ENCODE results near the gene ZNF284.

The ZNF284 gene

GRCh38 chr19:44071824-44072542, at the start of gene ZNF284:
Gene ZNF284 (plus strand): TSS chr19:44072159. CDS start chr19:44076390, 4,231 bp downstream.
- DNase-seq (ENCODE audit: insufficient read length, low spot score) (peak; percentile 80), FAIRE-seq (peak; percentile 92)

GRCh38 chr19:44024900-44025216, 47.1 kb upstream of the ZNF284 start:
- no peak for FAIRE-seq
- no peak for DNase-seq (ENCODE audit: insufficient read length, low spot score)

- DNase-seq (ENCODE audit: insufficient read length, low spot score) (peak; percentile 48), FAIRE-seq (peak; percentile 94)
Measured at GRCh38 chr19:44025217-44025936, 46.6 kb upstream of the ZNF284 start, which contains the start of gene ZNF222. Gene ZNF222 (plus strand): TSS chr19:44025379. CDS start chr19:44025437, 58 bp downstream.

DNA sequence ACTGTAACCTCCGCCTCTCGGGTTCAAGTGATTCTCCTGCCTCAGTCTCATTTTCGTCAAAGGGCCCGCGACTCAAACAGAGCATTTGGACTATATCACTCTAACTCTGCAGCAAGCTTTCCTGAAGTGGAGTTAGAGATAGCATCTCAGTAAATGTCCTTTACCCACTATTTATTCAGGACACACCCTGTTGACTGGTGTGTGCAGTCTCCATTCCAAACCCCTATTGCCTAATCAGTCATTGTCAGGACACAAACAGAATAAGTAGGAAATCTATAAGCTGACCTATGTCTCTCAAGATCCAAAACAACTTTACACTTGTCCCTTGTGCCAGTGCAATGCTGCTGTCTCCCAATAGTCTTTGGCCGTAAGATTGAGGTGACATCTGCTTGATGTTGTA, 45.3 kb upstream of the ZNF284 start:
- DNase-seq (ENCODE audit: insufficient read length, low spot score) (no peak), FAIRE-seq (no peak)

DNA sequence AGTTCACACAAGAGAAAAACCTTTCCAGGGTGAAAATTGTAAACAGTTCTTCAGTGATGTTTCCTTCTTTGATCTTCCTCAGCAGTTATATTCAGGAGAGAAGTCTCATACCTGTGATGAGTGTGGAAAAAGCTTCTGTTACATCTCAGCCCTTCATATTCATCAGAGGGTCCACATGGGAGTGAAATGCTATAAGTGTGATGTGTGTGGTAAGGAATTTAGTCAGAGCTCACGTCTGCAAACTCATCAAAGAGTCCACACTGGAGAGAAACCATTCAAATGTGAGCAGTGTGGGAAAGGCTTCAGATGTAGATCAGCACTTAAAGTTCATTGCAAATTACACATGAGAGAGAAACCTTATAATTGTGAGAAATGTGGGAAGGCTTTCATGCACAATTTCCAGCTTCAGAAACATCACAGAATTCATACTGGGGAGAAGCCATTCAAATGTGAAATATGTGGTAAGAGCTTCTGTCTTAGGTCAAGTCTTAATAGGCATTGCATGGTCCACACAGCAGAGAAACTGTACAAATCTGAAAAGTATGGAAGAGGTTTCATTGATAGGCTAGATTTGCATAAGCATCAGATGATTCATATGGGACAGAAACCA, 39.9 kb upstream of the ZNF284 start:
- DNase-seq (ENCODE audit: insufficient read length, low spot score), result no peak
- FAIRE-seq, result no peak

DNA sequence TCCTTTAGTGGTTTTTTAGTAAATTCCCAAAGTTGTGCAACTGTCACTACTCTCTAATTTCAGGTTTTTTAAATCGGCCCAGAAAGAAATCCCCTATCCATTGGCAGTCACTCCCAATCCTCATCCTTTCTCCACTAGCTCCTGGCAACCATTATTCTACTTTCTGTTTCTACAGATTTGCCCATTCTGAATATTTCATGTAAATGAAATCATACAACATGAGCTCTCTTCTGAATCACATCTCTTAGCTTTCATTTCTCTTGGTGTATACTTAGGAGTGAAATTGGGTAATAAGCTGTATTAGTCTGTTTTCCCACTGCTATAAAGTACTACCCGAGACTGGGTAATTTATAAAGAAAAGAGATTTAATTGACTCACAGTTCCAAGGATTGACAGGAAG, 29.8 kb upstream of the ZNF284 start:
- DNase-seq (ENCODE audit: insufficient read length, low spot score) (no peak), FAIRE-seq (no peak)

DNA sequence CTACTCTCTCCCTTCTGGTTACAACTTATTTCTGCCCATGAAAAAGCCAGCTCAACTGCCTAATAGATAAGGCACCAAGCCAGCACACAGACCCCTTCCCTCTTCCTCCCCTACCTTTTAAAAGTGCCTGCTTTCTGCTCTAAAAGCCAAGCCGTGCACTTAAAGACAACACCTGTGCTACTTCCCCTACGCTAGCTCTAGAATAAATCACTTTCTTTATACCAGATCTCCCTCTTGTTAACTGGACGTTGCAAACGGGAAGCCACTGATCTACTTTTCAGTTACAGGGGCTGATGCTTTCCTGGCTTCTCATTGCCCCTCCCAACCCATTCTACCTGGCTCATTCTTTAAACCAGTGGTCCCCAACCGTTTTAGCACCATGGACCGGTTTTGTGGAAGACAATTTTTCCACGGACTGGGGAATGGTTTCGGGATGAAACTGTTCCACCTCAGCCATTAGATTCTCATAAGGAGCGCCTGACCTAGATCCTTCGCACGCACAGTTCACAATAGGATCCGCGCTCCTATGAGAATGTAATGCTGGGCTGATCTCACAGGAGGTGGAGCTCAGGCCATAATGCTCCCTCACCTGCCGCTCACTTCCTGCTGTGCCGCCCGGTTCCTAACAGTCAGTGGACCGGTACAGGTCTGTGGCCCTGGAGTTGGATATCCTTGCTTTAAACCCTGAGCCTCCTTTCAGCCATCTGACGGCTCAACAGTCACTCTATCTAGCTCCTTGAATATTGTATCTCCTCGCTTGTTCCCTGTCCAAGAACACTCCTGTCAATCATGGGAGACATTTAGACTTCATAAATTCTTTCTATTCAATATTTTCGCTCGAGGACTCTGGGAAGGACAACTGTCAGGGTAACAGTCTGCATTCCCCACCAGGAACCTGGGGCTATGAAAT, 21.0 kb upstream of the ZNF284 start:
- DNase-seq (ENCODE audit: insufficient read length, low spot score) (no peak), FAIRE-seq (peak; percentile 42)

DNA sequence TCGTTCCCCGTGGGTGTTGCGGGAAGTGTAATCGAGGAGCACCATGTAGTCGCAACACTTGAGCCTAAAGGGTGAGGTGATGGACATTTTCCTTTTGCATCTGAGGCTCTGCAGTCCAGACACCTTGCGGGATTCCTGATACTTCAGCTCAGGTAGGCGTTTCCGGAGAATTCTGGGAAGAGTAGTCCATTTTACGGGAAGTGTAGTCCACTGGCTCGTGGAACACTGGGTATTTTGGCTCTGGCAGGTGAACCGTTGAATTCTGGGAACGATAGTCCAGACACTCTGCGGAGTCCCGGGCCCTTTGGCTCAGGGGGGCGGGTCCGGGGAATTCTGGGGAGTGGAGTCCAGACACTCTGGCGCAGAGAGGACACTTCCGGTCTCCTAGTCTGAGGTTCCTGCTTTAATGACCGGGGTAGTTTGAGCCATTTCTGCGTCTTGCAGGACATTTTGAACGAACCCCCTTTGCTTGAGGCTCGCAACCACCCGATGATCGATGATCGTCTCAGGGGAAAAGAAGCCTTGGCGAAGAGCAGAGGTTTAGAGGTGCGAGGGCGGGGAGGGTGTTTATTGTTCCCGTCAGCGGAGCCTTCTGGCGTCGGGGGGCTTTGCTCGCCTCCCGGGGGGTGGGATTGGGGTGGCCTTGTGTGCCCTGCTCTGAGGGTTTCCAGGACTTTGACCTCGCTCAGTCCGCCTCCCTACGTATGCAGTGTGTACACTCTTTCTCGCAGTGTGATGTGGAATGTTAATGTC, 20.1 kb upstream of the ZNF284 start, which contains the start of gene ZNF223:
TSS of gene ZNF223 (plus strand) at position 387 of the 753 bp plus-strand sequence. CDS start 3,141 bp downstream, outside the sequence.
- peak; percentile 63 for FAIRE-seq
- peak; percentile 35 for DNase-seq (ENCODE audit: insufficient read length, low spot score)

GRCh38 chr19:44055870-44056269, 16.1 kb upstream of the ZNF284 start:
- DNase-seq (ENCODE audit: insufficient read length, low spot score), result no peak

GRCh38 chr19:44059229-44059628, 12.7 kb upstream of the ZNF284 start:
- FAIRE-seq, result no peak
- DNase-seq (ENCODE audit: insufficient read length, low spot score), result no peak

More at GRCh38 chr19:44055870-44056269, 16.1 kb upstream of the ZNF284 start:
- no peak for FAIRE-seq

- no peak for DNase-seq (ENCODE audit: insufficient read length, low spot score)
- no peak for FAIRE-seq
Measured at GRCh38 chr19:44061038-44061437, 10.9 kb upstream of the ZNF284 start.

GRCh38 chr19:44066305-44066704, 5.7 kb upstream of the ZNF284 start:
- DNase-seq (ENCODE audit: insufficient read length, low spot score) (no peak), FAIRE-seq (no peak)

DNA sequence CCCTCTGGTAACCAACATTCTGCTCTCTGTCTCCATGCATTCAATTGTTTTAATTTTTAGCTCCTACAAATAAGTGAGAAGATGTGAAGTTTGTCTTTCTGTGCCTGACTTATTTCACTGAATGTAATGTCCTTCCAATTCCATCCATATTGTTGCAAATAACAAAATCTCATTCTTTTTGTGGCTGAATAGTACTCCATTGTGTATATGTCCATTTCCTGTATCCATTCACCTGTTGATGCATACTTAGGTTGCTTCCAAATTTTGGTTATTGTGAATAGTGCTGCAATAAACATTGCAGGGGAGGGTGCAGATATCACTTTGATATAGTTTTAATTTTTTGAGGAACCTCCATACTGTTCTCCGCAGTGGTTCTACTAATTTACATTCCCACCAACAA, 2.5 kb upstream of the ZNF284 start:
- DNase-seq (ENCODE audit: insufficient read length, low spot score), result no peak
- FAIRE-seq, result no peak

DNA sequence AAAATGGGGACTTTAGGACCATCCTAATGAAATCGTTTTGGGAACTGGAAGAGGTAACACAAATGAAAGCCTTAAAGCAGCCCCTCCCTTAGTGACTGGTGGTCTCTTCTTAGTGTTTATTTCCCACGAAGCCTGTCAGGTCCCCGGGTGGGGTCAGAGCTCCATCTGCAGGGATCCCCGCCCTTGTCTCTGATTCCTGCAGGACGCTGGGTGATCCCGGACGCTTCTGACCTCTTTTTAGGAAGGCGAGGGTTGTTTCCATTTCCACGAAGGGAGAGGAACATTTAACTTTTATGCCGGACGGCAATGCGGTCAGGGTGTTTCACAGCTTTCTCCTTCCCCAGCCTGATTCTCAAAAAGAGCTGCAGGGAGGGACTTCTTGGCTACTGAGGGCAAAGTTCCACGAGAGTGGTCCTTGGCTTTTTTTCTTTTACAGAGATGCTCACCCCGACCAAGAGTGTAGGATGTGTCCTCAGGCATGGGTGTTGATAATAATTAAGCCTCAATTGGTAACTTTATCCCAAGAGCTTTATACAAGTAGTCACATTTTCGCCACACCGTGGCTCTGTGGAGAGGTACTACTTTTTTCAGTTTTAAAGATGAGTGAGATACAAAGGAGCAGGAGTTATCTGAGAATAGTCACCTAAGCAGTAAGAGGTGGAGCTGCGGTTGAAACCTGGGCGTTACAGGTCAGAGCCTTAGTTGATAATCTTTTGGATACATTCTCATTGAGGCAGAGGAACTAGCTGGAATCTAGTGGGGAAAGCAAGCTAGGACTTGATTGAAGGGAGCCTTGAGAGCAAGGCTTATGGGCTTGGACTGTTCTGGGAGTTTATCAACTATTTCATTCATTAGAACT, 813 bp downstream of the ZNF284 start:
- no peak for DNase-seq (ENCODE audit: insufficient read length, low spot score)
- FAIRE-seq, result no peak

GRCh38 chr19:44076325-44076724, 4.4 kb downstream of the ZNF284 start:
- FAIRE-seq, result no peak
- DNase-seq (ENCODE audit: insufficient read length, low spot score), result no peak

GRCh38 chr19:44092108-44092507, 20.1 kb downstream of the ZNF284 start:
- DNase-seq (ENCODE audit: insufficient read length, low spot score) (no peak), FAIRE-seq (no peak)

DNA sequence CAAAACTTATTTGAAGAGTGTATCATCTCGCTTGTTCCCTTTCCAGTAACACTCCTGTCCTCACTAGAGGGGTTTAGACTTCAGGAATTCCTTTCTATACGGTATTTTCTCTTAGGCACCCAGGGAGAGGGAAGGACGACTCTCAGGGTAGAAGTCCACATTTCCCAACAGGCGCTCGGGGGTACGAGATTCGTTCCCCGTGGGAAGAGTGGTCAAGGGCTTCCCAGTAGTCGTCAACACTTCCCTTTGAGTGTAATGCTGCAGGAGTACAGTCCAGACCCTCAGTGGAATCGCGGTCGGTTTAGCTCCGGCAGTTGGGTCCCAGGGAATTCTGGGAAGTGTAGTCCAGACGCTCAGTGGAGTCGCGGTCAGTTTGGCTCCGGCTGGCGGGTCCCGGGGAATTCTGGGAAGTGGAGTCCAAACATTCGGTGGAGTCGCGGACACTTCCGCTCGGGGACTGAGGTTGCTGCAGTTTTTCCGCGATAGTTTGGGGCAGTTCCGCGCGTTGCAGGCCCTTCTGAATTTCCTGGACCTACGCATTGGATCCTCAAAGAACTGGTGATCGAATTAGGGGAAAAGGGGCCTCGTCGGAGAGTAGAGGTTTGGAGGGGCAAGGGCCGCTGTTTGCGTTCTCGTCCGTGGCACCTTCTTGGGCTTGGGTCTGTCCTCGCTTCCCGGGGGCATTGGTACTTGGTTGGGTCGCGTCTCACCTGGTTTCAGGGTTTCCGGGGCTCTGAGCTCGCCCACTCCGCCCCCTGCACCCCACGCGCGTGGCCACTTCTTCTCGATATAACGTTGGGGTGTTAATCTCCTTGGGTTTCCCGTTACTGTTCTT, 22.2 kb downstream of the ZNF284 start, which contains the start of gene ZNF224:
TSS of gene ZNF224 (plus strand) at position 431 of the 835 bp plus-strand sequence. CDS start 3,513 bp downstream, outside the sequence.
- peak; percentile 98 for FAIRE-seq
- peak; percentile 80 for DNase-seq (ENCODE audit: insufficient read length, low spot score)

- no peak for DNase-seq (ENCODE audit: insufficient read length, low spot score)
Measured at GRCh38 chr19:44107751-44108150, 35.8 kb downstream of the ZNF284 start.

More at GRCh38 chr19:44107751-44108150, 35.8 kb downstream of the ZNF284 start:
- FAIRE-seq, result no peak
